Tongue (tissue), 2 donors: ENCODE measurements around the gene EIF2S2. TPM values are rescaled to one million over a fixed set of nuclear protein-coding genes. Genes with fewer than 3 reads are reported as not detected.
"Not testable (repeated sequence)": the region's sequence is repeated elsewhere in the genome, so short reads cannot be mapped to it uniquely, and the experiment has no call there.

ENCODE experiments used
- DNase-seq: peaks from one replicate; pipeline ENCODE4 v3.0.0-alpha.2; 2015
- total RNA-seq: library from RNA; depleted of rRNA; stranded (reverse); fragments of >200 nt; gene quantifications from one replicate; pipeline ENCODE4 v1.2.3, GENCODE V29; 2014

EIF2S2 gene, protein sequence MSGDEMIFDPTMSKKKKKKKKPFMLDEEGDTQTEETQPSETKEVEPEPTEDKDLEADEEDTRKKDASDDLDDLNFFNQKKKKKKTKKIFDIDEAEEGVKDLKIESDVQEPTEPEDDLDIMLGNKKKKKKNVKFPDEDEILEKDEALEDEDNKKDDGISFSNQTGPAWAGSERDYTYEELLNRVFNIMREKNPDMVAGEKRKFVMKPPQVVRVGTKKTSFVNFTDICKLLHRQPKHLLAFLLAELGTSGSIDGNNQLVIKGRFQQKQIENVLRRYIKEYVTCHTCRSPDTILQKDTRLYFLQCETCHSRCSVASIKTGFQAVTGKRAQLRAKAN
- 49.0 TPM for total RNA-seq

DNA sequence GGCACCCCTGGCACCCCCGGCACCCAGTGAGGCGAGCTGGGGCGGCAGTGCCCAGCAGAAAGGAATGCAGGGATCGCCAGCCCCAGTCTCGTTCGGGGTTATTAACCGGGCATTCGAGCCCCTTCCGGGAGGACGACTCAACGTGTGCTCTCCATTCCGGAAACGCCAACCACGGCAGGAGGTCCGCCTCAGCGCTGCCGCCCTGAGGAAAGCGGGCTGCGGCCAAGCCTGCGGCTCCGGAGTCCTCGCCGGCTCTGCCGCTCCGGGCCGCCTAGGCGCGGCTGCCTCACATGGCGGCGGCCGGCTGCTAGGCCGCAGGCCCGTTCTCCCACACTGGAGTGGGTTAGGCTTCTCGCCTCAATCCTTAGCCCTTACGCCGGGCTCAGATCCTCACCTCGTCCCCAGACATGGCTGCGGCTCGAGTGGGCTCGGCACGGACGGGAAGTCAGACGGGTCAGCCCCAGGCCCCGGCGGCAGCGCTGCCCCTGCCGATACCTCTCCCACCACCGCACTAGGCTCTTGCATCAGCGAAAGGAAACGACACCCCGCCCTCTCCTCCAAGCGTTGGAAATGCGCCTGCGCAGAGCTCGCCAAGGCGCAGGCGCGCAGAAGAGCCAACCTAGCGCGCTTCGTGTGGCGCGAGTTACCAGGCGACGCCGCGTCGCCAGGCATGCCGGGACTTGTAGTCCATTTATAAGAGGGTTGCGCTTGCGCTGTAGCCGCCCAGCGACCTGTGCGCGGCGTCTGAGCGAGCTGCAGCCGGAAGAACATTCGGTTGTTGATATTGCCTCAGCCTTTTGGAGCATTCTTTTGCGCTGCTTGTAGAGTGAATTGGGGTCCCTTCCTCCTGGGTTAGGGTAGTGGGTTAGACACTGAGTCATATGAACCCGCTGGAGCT lies at the start of gene EIF2S2:
Gene EIF2S2, minus strand, starts transcription at position 542 of the 898 bp plus-strand sequence. Its CDS starts 133 bp downstream, at position 409.
- peak; percentile 99 for DNase-seq

- not testable (repeated sequence) for DNase-seq
Measured at GRCh38 chr20:34157697-34158096, 45.7 kb upstream of the EIF2S2 start.

GRCh38 chr20:34155836-34156235 lies 43.8 kb upstream of the EIF2S2 start:
- DNase-seq: no peak

- DNase-seq: not testable (repeated sequence)
Measured at GRCh38 chr20:34153169-34153568, 41.1 kb upstream of the EIF2S2 start.

DNA sequence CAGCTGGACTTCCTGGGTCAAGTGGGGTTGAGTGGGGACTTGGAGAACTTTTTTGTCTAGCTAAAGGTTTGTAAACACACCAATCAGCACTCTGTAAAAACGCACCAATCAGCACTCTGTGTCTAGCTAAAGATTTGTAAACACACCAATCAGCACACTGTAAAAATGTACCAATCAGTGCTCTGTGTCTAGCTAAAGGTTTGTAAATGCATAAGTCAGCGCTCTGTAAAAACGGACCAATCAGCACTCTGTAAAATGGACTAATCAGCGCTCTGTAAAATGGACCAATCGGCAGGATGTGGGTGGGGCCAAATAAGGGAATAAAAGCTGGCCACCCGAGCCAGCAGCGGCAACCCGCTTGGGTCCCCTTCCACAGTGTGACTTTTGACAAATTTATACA lies 40.0 kb upstream of the EIF2S2 start:
- not testable (repeated sequence) for DNase-seq

DNA sequence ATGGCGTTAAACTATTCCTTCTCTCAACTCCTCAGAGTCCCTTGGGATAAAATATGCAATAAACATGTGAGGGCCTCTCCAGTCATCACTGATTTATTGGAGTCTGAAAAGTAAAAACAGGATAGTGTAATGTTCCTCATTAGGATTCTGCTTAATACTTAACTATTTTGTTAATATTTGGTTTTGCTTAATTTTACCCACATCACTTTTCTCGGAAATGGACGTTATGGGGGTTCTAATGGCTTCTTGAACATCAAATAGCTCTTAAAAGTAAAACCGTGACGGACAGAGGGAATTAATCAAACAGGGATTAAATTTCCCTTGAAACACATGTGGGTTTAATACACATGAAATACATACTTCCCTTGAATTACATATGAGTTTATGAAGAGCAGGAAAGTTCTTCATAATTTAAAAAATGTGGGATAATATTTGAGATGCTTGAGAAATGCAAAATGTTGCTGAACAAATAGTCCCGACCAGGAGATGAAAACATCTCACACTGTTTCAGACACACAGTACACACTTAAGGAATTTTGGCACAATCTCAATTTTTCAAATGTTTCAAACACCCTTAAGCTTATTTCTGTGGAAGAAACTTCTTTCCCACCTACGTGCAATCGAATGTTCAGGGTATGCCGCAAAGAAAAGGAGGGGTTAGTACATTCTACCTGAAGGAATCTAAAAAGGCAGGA lies 38.4 kb upstream of the EIF2S2 start:
- no peak for DNase-seq

GRCh38 chr20:34145280-34145819 lies 33.3 kb upstream of the EIF2S2 start:
- DNase-seq: no peak

DNA sequence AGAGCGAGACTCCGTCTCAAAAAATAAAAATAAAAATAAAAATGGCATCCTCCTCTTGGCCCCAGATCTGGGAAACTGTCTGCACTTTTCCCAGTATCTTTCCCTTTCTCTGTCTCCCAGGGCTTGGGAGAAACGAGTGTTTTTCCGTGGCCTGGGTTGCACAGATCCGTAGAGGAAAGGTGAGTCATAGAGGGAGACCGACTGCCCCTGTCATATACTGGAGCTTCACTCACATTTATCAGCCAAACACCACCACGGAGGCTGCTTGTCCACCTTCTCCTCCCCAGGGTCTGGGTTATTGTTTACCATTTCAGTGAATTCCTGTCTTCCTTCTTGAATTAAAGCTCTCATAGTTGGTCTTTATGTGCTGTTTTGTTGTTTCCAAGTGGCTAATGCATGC lies 31.9 kb upstream of the EIF2S2 start:
- no peak for DNase-seq

GRCh38 chr20:34142121-34142520 lies 30.1 kb upstream of the EIF2S2 start:
- DNase-seq: no peak

- no peak for DNase-seq
Measured at GRCh38 chr20:34141293-34141692, 29.2 kb upstream of the EIF2S2 start.

DNA sequence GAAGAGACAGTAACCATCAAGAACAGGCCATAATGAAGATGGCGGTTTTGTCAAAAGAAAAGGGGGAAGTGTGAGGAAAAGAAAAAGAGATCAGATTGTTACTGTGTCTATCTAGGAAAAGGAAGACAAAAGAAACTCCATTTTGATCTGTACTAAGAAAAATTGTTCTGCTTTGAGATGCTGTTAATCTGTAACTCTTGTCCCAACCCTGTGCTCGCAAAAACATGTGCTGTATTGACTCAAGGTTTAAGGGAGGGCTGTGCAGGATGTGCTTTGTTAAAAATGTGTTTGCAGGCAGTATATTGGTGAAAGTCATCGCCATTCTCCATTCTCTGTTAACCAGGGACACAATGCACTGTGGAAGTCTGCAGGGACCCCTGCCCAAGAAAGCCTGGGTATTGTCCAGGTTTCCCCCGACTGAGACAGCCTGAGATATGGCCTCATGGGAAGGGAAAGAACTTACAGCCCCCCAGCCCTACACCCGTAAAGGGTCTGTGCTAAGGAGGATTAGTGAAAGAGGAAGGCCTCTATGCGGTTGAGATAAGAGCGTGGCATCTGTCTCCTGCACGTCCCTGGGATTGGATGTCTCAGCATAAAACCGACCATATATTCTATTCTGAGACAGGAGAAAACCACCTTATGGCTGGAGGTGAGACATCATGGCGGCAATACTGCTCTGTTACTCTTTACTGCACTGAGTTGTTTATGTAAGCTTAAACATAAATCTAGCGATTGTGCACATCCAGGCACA lies 23.7 kb upstream of the EIF2S2 start:
- not testable (repeated sequence) for DNase-seq

GRCh38 chr20:34133365-34133860 lies 21.4 kb upstream of the EIF2S2 start:
- DNase-seq: not testable (repeated sequence)

DNA sequence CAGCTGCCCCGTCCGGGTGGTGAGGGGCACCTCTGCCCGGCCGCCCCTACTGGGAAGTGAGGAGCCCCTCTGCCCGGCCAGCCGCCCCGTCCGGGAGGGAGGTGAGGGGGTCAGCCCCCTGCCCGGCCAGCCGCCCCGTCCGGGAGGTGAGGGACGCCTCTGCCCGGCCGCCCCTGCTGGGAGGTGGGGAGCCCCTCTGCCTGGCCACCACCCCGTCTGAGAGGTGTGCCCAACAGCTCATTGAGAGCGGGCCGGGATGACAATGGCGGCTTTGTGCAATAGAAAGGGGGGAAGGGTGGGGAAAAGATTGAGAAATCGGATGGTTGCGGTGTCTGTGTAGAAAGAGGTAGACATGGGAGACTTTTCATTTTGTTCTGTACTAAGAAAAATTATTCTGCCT lies 20.9 kb upstream of the EIF2S2 start:
- DNase-seq: not testable (repeated sequence)

DNA sequence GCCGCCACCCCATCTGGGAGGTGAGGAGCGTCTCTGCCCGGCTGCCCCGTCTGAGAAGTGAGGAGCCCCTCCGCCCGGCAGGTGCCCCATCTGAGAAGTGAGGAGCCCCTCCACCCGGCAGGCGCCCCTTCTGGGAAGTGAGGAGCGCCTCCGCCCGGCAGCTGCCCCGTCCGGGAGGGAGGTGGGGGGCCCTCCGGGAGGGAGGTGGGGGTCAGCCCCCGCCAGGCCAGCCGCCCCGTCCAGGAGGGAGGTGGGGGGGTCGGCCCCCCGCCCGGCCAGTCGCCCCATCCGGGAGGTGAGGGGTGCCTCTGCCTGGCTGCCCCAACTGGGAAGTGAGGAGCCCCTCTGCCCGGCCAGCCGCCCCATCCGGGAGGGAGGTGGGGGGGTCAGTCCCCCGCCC lies 20.4 kb upstream of the EIF2S2 start:
- DNase-seq: not testable (repeated sequence)

DNA sequence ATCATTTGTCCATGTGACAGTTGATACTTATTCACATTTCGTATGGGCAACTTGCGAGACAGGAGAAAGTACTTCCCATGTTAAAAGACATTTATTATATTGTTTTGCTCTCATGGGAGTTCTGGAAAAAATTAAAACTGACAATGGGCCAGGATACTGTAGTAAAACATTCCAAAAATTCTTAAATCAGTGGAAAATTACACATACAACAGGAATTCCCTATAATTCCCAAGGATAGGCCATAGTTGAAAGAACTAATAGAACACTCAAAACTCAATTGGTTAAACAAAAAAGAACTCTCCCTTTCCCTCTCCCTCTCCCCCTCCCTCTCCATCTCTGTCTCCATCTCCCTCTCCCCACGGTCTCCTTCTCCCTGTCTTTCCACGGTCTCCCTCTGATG lies 19.4 kb upstream of the EIF2S2 start:
- DNase-seq: no peak

GRCh38 chr20:34129518-34130162 lies 17.6 kb upstream of the EIF2S2 start:
- DNase-seq: peak; percentile 86

GRCh38 chr20:34127792-34128191 lies 15.7 kb upstream of the EIF2S2 start:
- no peak for DNase-seq

DNA sequence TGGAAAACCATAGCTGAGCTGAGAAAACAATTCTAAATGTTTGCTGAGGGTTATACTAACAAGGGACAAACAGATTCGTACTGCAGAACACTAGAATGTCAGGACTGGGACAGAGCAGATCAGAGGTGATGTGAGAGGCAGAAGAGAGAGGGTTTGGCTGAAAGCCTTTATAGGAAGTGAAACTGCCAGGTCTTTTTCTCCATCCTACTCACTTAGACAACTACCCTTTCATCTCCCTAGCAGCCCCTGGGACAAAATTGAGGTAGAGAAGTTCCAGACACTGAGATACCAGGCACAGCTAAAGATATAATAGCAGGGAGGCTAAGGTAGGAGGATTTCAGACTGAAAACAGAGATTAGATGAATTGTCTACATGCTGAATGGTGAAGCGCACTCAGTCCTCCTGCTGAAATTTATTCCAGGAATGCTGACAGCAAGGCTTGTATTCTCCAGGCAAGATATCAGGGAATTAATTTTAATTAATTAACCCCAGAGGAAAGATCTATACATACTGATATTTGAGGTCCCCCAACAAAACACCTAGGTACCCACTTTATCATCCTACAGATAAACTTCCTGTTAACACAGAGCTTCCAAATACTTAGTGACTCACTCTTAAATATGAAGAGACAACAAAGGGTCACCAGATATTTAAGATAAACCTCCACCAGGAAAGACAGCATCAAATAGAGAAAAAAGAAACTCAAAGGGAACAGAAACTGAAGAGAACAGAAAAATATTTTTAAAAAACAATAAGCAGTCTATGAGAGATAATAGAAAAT lies 12.6 kb upstream of the EIF2S2 start:
- no peak for DNase-seq

DNA sequence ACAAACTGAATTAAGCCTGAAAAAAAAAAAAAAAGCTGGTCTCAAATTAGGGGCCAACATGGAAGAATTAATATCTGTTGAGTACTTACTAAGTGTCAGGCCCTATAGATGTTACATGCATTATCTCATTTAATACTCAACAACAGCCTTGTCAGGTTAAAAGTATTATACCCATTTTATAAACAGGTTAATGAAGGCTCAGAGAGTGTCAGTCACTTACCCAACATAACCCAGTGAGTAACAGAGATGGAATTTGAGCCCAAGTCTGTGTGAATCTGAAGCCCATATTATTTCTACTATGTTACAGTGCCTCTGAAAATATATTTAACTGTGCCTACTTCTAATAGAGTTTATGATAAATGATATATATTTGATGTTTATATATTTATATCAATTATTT lies 11.3 kb upstream of the EIF2S2 start:
- no peak for DNase-seq
